NB4 (cell line): Measurements from ENCODE around the gene SESN1.

ENCODE experiments used
- DNase-seq: peaks from one replicate; pipeline ENCODE4 v3.0.0; 2010; ENCODE audit warnings: low read depth
- H3K4me3 ChIP-seq: one replicate; pipeline ENCODE4 v1.5.1; 2011; ENCODE audit warnings: mild to moderate bottlenecking, low read depth, low read length, moderate library complexity
- MAX ChIP-seq: IDR thresholded peaks from 2 replicates; pipeline ENCODE4 v1.6.1; 2011; ENCODE audit warnings: low read depth, low read length
- MYC ChIP-seq: IDR thresholded peaks from 2 replicates; pipeline ENCODE4 v1.6.1; 2011; ENCODE audit warnings: low read depth, low read length
- POLR2A ChIP-seq: IDR thresholded peaks from 2 replicates; pipeline ENCODE4 v1.6.1; 2011; ENCODE audit warnings: mild to moderate bottlenecking; ENCODE audit not compliant: insufficient read length; ENCODE audit errors: extremely low read depth
- TF ChIP-seq, protein P1 (sequence below): IDR thresholded peaks from one replicate; pipeline ENCODE4 v1.5.1; 2012; ENCODE audit warnings: low read depth, low read length

Gene SESN1

DNA sequence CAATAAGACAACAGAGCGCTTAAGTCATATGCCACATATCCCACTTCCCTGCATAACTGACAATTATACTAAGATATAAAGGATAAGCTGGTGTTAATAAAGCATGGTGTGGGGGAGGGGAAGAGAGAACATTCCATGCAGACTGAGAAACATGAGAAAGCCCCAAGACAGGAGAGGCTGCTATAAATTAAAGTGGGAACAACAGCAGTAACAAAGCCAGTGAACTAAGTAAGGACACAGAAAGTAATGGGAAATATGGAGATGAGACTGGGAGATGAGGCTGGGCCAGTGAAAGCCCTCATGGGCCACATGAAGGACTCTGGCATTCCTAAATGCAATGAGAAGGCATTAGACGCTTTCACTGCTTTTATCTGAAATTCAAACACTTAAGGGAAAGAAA lies 41.3 kb downstream of the SESN1 start:
- no peak for TF ChIP-seq MAX
- TF ChIP-seq POLR2A = no peak
- TF ChIP-seq, protein P1, sequence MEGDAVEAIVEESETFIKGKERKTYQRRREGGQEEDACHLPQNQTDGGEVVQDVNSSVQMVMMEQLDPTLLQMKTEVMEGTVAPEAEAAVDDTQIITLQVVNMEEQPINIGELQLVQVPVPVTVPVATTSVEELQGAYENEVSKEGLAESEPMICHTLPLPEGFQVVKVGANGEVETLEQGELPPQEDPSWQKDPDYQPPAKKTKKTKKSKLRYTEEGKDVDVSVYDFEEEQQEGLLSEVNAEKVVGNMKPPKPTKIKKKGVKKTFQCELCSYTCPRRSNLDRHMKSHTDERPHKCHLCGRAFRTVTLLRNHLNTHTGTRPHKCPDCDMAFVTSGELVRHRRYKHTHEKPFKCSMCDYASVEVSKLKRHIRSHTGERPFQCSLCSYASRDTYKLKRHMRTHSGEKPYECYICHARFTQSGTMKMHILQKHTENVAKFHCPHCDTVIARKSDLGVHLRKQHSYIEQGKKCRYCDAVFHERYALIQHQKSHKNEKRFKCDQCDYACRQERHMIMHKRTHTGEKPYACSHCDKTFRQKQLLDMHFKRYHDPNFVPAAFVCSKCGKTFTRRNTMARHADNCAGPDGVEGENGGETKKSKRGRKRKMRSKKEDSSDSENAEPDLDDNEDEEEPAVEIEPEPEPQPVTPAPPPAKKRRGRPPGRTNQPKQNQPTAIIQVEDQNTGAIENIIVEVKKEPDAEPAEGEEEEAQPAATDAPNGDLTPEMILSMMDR = no peak
- TF ChIP-seq MYC = no peak
- no peak for DNase-seq
- H3K4me3 ChIP-seq = no peak overlapping the region

DNA sequence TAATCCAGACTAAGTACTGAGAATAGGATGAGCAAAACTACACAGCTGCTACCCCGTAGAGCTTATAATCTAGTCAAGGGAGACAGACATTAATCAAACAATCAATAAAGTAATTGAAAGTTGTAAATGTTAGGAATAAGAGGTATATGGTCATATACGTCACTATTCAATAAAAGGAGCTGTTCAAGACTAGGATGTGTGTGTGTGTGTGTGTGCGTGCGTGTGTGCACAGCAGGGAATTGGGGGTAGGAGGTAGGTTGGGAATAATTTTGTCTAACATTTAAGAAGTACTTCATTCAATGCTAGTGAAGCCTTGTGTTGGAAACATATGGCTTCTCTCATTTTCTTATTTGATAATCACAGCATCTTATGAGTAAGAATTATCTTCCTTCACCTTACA lies 41.8 kb downstream of the SESN1 start:
- TF ChIP-seq MAX (no peak), MYC (no peak), POLR2A (no peak)
- TF ChIP-seq, protein P1 = no peak
- no peak for DNase-seq
- no peak overlapping the region for H3K4me3 ChIP-seq

DNA sequence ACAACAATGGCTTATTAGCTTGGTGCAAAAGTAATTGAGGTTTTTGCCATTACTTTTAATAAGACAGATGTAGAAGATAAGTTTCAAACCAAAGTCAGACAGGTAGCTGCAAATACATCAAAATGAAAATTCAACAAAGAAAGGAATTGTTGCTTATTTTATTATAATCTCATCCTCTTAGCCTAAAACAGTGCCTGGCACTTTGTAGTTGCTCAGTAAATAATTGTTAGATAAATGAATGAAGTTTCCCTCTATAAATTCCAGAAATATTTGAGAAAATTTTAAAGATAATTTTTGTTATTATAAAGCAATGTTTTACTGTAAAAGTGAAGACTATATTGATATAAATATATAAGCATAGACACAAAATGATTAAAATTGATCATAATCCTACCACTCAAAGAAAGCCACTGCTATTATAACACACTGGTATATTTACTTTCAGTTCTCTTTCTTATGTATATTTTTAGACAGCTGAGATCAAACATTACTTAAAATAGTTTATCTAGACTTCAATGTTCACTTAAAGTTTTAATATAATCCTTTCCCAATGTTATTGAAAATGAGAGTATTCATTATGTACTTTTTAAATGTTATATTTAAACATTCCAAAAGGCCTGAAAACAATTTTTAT lies 42.5 kb downstream of the SESN1 start:
- DNase-seq = no peak

GRCh38 chr6:109051301-109052017 lies 43.2 kb downstream of the SESN1 start:
- H3K4me3 ChIP-seq = no peak overlapping the region
- no peak for DNase-seq
- no peak for TF ChIP-seq MYC
- TF ChIP-seq POLR2A = no peak
- TF ChIP-seq MAX = no peak
- TF ChIP-seq, protein P1 = no peak

More for the DNA sequence above, 42.5 kb downstream of the SESN1 start:
- H3K4me3 ChIP-seq = no peak overlapping the region
- TF ChIP-seq MYC (no peak), MAX (no peak)

DNA sequence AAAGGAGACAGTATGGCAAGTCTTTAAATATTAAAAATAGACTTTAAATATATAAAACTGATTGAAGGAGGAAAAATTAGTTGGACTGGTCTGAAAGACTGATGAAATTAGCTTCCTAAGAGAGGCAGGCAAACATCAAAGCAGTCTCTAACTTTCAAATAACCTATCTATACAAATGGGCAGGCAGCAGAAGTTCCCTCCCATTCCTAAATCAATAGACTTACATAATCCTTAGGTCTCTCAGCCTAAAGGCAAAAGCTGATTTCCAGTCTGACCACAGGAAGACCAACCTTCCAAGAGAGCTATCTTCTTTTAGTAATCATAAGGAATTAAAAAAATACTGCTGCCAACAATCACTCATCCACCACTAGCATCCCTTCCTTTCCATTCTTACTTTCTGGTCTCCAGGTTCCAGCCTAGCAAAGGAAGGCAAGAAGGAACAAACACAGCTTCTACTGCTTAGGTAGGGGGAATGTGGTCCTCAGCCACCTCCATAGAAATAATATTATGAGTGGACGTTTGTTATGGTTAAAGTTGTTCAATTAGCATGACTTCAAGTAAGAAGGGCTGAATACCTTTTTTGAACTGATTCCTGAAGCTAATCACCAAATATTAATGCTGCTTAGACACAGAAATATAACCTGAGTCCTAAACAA lies 44.1 kb downstream of the SESN1 start:
- DNase-seq = no peak
- no peak for TF ChIP-seq MAX
- TF ChIP-seq, protein P1 = no peak
- TF ChIP-seq POLR2A = no peak
- no peak for TF ChIP-seq MYC
- H3K4me3 ChIP-seq = no peak overlapping the region

DNA sequence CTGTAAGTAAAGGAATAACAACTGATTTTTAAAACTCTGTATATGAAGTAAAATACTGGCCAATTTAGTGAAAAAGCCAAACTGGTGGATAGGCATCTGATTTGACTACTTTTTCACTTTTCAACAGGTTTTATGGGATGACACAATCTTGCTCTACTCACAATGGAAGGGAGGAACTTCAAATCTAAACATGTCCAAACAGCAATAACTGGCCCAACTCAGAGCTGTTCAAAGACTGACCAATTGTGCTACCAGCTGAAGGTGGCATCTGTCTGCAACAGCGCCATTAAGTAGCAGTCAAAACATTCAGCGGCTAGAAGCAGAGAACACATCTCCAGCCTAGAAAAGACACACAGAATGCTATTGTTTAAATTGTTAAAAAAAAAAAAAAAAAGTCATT lies 44.6 kb downstream of the SESN1 start:
- peak; percentile 29 for DNase-seq
- no peak for TF ChIP-seq MYC
- no peak for TF ChIP-seq POLR2A
- TF ChIP-seq MAX = no peak
- TF ChIP-seq, protein P1 = no peak
- H3K4me3 ChIP-seq = no peak overlapping the region
